ENCODE measurements around the gene FAM120B.
"Not testable (repeated sequence)": the region's sequence is repeated elsewhere in the genome, so short reads cannot be mapped to it uniquely, and the experiment has no call there.

FAM120B gene

DNA sequence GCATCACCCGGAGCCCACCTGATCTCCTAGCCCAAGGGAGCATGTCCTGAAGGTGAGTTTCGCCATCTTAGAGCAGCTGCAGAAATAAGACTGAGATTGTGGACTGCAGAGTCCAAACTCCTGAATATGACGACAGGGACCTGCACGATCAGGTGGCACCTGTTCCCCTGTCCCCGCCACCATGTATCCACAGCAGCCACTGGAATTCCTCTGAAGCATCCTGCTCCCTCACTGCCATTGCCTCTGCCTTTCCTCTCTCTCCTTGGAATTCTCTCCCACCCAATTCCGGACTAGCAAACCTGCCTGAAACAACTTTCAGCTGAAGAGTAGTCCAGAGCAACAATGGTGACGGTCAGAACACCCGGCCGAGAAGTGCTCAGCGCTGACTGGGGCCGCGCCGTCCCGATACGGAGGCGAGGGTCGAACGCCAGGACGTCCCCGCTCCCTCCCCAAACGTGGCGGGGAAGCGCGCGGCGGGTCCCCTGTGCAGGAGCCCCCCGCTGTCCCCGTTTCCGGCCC is 694 bp upstream of the FAM120B start:
- FAIRE-seq: no peak

GRCh38 chr6:170307080-170307545 is 555 bp downstream of the FAM120B start:
- no peak for FAIRE-seq

DNA sequence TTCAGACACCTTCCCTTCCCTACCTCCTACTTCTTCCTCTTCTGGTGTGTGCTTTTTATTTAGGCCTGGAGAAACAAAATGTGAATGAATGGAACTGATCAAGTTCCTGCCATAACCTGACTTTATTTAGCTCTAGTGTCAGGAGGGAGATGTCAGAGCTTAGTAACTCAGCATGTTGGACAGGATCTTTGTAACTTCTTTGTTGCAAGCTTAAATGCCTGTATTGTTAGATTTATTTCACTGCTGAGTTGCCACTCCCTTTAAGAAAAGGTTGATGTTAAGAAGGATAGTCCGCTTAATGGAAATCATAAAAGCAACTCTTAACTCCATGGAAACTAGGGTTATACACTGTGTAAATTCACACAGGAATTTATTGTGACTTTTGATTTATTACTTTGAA is 2.2 kb downstream of the FAM120B start:
- FAIRE-seq: no peak

DNA sequence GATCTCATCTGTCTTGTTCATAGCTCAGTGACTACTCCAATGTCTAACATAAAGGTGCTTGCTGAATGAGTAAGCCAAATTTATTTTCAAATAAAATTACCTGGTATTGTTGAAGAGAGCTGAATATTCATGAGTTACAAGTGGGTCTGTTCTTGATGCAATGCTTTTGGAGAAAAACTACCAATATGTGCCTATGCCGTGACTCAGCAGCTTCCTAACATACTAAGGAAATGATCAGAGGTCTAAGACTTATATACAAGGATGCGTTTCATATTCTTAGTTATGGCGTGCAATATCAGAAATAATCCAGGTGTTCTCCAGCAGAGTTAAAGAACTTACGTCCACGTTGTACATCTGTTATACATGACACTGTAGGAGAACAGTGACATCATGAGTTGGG is 5.1 kb downstream of the FAM120B start:
- no peak for FAIRE-seq

GRCh38 chr6:170312876-170313275 is 6.3 kb downstream of the FAM120B start:
- FAIRE-seq: no peak

GRCh38 chr6:170313716-170314295 is 7.2 kb downstream of the FAM120B start:
- no peak for FAIRE-seq

- no peak for FAIRE-seq
These were observed 8.4 kb downstream of the FAM120B start for GRCh38 chr6:170314983-170315382.

- FAIRE-seq: no peak
These were observed 9.5 kb downstream of the FAM120B start for GRCh38 chr6:170316071-170316470.

- no peak for FAIRE-seq
These were observed 10.5 kb downstream of the FAM120B start for GRCh38 chr6:170317076-170317475.

- FAIRE-seq: no peak
These were observed 11.2 kb downstream of the FAM120B start for GRCh38 chr6:170317718-170318117.

GRCh38 chr6:170329321-170329720 is 22.8 kb downstream of the FAM120B start:
- FAIRE-seq: no peak

- not testable (repeated sequence) for FAIRE-seq
These were observed 28.6 kb downstream of the FAM120B start for GRCh38 chr6:170335199-170335598.

GRCh38 chr6:170344631-170345576 is 38.3 kb downstream of the FAM120B start:
- FAIRE-seq: no peak

DNA sequence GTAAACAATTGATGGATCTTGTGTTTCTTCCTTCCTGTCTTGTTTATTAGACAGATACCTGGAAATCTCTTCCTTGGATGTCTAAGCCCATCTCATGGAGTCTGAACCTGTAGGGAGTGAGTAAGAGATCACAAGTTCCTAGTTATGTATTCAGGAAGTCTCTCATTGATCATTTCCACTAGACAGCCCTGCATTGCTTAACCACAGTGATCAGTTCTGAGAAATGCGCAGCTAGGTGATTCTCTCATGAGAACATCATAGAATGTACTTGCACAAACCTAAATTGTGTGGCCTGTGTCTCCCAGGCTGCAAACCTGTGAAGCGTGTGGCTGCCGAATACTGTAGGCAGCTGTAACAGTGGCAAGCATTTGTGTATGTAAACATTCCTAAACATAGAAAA is 39.1 kb downstream of the FAM120B start:
- no peak for FAIRE-seq

GRCh38 chr6:170346649-170347048 is 40.1 kb downstream of the FAM120B start:
- no peak for FAIRE-seq

DNA sequence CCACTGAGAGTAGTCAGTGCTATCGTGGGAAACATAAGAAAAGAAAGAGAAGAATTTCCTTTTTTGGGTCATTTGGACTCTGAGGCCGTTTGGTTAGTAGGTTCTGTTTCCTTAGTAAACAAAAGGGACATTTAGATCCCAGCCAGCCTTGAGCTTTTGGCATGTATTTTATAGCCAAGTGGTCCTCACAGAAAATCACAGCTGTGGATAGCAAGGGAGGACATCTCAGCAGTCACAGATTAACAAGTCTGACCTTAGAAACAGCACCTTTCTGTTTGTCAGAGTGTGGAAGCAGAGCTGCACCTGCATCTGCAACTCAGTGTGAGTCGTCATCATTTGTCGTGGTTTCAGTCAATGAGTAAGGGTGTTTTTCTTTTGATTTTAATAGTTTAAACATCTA is 40.5 kb downstream of the FAM120B start:
- FAIRE-seq: no peak

DNA sequence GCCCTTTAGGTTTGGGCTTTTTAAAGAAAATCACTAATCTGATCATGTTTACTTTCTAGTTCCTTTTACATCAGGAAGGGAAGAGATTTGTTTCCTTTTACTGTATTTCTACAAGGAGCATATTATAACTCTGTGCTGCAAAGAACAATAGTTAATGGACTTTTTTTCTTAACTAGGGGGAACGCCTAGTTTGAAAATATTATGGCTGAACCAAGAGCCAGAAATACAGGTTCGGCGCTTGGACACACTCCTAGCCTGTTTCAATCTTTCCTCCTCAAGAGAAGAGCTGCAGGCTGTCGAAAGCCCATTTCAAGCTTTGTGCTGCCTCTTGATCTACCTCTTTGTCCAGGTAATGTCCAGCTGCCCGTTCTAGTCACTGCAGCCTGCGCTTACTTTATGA is 41.4 kb downstream of the FAM120B start:
- FAIRE-seq: no peak

GRCh38 chr6:170351456-170351855 is 44.9 kb downstream of the FAM120B start:
- not testable (repeated sequence) for FAIRE-seq

- FAIRE-seq: not testable (repeated sequence)
These were observed 48.6 kb downstream of the FAM120B start for GRCh38 chr6:170355190-170355589.

GRCh38 chr6:170355661-170356060 is 49.1 kb downstream of the FAM120B start:
- FAIRE-seq: no peak

DNA sequence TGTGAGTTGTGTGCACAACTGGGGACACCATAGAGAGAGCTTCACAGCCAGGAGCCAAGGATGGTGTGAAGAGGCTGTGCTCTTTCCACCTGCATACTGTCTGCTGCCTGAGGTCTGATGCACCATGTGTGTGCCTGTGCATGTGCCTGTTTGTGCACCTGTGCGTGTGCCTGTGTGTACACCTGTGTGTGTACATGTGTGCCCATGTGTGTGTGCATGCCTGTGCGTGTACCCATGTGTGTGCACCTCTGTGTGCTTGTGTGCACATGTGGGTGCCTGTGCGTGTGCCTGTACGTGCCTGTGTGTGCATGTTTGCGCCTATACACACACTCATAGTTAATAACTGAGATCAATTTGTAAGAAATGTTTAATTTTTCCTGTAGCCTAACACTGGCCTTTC is 51.3 kb downstream of the FAM120B start:
- FAIRE-seq: no peak

DNA sequence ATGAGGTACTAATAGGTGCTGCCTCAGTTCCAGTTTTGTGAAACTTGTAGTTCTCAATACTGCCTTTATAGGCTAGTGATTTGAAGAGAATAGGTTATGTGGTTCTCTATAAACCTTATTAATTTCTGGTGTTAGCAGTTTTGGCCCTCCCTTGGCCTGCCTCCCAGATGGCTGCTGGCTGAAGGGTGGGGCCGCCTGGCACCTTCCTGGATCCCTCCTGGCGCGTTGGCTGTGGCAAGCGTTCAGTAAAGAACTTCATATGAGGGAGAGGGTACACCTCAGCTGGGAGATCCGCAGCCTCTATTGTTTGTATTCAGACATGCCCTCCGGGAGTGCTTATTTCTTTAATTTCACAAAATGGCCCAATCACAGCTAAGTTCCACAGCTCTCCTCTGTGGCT is 51.9 kb downstream of the FAM120B start:
- no peak for FAIRE-seq

- no peak for FAIRE-seq
These were observed 53.9 kb downstream of the FAM120B start for GRCh38 chr6:170360476-170360875.

GRCh38 chr6:170361335-170361734 is 54.8 kb downstream of the FAM120B start:
- FAIRE-seq: no peak

Measured in G401.6 (cell line).